ENCODE results near the gene SIMC1. TPM values are rescaled to one million over a fixed set of nuclear protein-coding genes. Genes with fewer than 3 reads are reported as not detected.

Gene SIMC1
- total RNA-seq, 2 experiments from 2014 or later = 21.5 to 21.9 TPM

DNA sequence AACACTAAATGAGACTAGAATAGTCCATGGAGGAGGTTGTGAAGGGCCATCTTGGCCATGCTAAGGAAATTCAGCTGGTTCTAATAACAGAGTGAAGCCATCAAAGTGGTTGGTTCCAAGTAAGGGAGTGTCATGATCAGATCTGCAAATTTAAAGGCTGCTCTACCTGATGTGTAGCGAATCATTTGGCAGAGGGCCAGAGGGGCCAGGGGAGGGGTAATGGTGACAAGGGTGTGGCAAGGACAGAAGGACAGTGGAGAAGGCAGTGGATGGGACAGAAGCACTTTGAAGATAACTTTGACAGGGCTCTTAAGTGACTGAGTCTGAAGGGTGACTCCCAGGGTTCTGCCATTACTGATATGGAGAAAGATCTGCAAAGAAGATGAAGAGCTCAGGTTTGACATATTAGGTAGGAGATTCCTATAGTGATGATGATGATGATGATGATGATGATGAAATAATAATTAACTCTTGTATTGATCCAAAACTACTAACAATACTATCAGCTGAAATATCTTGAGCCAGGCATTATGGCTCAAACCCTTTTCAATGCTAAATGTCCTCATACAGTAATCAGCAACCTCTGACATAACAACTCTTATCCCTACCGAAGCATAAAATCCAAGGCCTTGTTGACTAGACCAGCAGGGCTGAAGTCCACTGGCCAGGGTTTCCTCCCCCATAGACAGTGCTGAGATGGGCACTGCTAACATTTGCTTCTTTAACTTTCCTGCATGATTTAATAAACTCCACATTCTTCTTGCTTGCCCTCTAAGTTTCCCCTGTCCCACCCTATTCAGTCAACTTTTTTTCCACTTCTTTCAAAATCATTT, 103.3 kb downstream of the SIMC1 start:
- no peaks in the 10 kb centered on the region for H3K9me3 Mint-ChIP-seq
- H3K36me3 Mint-ChIP-seq (ENCODE audit: low read depth) = peaks cover 8% of the 10 kb centered on the region
- POLR2A ChIA-PET = no interaction called here
- no peak overlapping the region for H3K4me3 Mint-ChIP-seq
- no peak for ATAC-seq
- no peaks in the 10 kb centered on the region for H3K27me3 Mint-ChIP-seq
- H3K4me1 Mint-ChIP-seq (ENCODE audit: low read depth) = no peaks in the 10 kb centered on the region
- no peak overlapping the region for H3K27ac Mint-ChIP-seq
- no peak for TF ChIP-seq CTCF (IDR thresholded peaks at IDR 0.05)
- CTCF ChIA-PET = no interaction called here
- DNase-seq = no peak
- intact Hi-C loops (cut with micrococcal nuclease) = no loop called here

- Mint-ChIP-seq H3K4me1 (ENCODE audit: low read depth) (no peaks in the 10 kb centered on the region), H3K27ac (no peak overlapping the region), H3K4me3 (no peak overlapping the region), H3K9me3 (no peaks in the 10 kb centered on the region), H3K36me3 (ENCODE audit: low read depth) (peaks cover 2% of the 10 kb centered on the region), H3K27me3 (no peaks in the 10 kb centered on the region)
- intact Hi-C loops (cut with micrococcal nuclease) = no loop called here
- DNase-seq = no peak
- TF ChIP-seq CTCF (IDR thresholded peaks at IDR 0.05) = no peak
- CTCF ChIA-PET = no interaction called here
- POLR2A ChIA-PET = interaction anchor here (1.5 kb wide), 1 partner anchor 10 kb away, joined by 4 read pairs; no protein-coding TSS in a partner anchor
- no peak for ATAC-seq
Observed at GRCh38 chr5:176342158-176342483, 103.9 kb downstream of the SIMC1 start.

DNA sequence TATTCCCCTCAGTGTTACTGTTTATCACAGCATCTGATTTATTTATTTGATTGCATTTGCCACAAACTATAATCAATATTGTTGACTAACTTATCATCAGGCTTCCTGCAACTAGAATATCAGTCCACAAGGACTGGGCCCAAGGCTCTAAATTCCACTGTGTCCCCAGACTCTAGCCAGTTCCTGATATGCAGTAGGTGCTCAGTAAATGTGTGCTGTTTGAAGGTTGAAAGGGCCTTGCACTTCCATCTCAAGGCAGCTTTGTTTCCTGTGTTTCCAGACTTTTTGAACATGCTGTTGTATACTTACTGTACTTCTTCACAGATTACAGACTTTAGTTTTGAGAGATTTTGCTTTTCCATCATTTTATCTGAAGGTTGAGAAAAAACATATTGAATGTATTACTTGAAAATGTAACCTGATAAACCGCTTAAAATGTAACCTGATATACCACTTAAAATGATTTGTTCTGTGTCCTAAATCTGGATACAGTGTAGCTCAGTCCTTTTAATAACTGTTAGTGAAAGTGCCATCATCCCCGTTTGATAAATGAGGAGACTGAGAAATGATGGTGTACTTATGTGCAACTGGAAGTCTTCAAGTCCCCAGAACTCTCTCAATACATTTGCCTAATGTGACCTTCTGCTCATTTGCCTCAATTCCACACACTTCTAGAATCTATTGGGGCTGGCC, 104.7 kb downstream of the SIMC1 start:
- intact Hi-C loops (cut with micrococcal nuclease) = no loop called here
- Mint-ChIP-seq H3K4me1 (ENCODE audit: low read depth) (no peaks in the 10 kb centered on the region), H3K27ac (no peak overlapping the region), H3K36me3 (ENCODE audit: low read depth) (peaks cover 7% of the 10 kb centered on the region), H3K9me3 (no peaks in the 10 kb centered on the region), H3K4me3 (no peak overlapping the region), H3K27me3 (no peaks in the 10 kb centered on the region)
- DNase-seq (no peak), ATAC-seq (no peak)
- ChIA-PET CTCF (interaction anchor here (0.9 kb wide), 1 partner anchor 10 kb away, joined by 3 read pairs; no protein-coding TSS in a partner anchor), POLR2A (interaction anchor here (1.1 to 1.5 kb wide), 2 partner anchors 9 to 18 kb away, joined by 3 to 4 read pairs; no protein-coding TSS in a partner anchor)
- TF ChIP-seq CTCF (IDR thresholded peaks at IDR 0.05) = no peak

DNA sequence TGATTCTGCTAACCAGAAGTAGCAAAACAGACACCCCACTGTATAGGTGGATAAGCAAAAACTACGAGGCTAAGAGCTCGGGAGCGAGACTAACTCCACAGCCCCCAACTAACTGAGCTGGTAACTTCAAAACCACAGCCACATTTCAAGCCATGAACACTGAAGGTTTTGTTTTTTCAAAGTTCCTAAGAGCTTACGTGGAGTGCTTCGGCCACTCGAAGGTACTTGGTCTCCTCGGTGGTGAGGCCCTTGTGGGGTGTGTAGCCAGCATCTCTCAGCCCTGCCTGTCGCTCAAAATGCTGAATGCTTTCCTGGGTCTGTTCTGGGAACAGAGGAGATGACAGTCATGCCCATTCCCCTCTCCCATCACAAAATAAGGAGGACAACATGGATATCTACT, 112.2 kb downstream of the SIMC1 start:
- intact Hi-C loops (cut with micrococcal nuclease) = no loop called here
- Mint-ChIP-seq H3K4me3 (no peak overlapping the region), H3K27ac (peak overlapping the region; percentile 22), H3K27me3 (no peaks in the 10 kb centered on the region), H3K9me3 (no peaks in the 10 kb centered on the region), H3K36me3 (ENCODE audit: low read depth) (peaks cover 44% of the 10 kb centered on the region), H3K4me1 (ENCODE audit: low read depth) (peaks cover 15% of the 10 kb centered on the region)
- ChIA-PET POLR2A (interaction anchor here (0.7 to 1.1 kb wide), 2 partner anchors 9 to 11 kb away, joined by 3 to 4 read pairs; partner anchors contain the start of gene KIAA1191), CTCF (interaction anchor here (1.0 kb wide), 1 partner anchor 30 kb away, joined by 4 read pairs; no protein-coding TSS in a partner anchor)
- no peak for TF ChIP-seq CTCF (IDR thresholded peaks at IDR 0.05)
- DNase-seq = no peak
- no peak for ATAC-seq

Data from activated CD8-positive, alpha-beta T cell treated with anti-CD3 and anti-CD28 coated beads for 36 hours (primary cell).